ENCODE measurements around the gene PIK3R5.

- no peak for TF ChIP-seq CTCF (IDR thresholded peaks at IDR 0.05)
- TF ChIP-seq POLR2A (IDR thresholded peaks at IDR 0.05) = no peak
These were observed 25.8 kb downstream of the PIK3R5 start for GRCh38 chr17:8939496-8940334.

Measured in heart left ventricle (tissue), 13 donors.